ENCODE results near the gene PRIMA1. TPM values are rescaled to one million over a fixed set of nuclear protein-coding genes. Genes with fewer than 3 reads are reported as not detected.
"Not testable (repeated sequence)": the region's sequence is repeated elsewhere in the genome, so short reads cannot be mapped to it uniquely, and the experiment has no call there.

The PRIMA1 gene
- total RNA-seq, 1 donor from 2014 or later, result 2.0 TPM

GRCh38 chr14:93818857-93819256 is 30.6 kb upstream of the PRIMA1 start:
- Mint-ChIP-seq H3K4me3 (no peak overlapping the region), H3K27me3 (ENCODE audit: low read depth) (peaks cover 1% of the 10 kb centered on the region), H3K4me1 (no peaks in the 10 kb centered on the region), H3K9me3 (peaks cover 11% of the 10 kb centered on the region), H3K27ac (ENCODE audit: unreplicated experiment) (no peak overlapping the region), H3K36me3 (ENCODE audit: low read depth) (peaks cover 8% of the 10 kb centered on the region)
- TF ChIP-seq, protein P1, sequence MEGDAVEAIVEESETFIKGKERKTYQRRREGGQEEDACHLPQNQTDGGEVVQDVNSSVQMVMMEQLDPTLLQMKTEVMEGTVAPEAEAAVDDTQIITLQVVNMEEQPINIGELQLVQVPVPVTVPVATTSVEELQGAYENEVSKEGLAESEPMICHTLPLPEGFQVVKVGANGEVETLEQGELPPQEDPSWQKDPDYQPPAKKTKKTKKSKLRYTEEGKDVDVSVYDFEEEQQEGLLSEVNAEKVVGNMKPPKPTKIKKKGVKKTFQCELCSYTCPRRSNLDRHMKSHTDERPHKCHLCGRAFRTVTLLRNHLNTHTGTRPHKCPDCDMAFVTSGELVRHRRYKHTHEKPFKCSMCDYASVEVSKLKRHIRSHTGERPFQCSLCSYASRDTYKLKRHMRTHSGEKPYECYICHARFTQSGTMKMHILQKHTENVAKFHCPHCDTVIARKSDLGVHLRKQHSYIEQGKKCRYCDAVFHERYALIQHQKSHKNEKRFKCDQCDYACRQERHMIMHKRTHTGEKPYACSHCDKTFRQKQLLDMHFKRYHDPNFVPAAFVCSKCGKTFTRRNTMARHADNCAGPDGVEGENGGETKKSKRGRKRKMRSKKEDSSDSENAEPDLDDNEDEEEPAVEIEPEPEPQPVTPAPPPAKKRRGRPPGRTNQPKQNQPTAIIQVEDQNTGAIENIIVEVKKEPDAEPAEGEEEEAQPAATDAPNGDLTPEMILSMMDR (conservative IDR thresholded peaks at IDR 0.05), result no peak
- no peak for DNase-seq (ENCODE audit: low read depth, low spot score)

DNA sequence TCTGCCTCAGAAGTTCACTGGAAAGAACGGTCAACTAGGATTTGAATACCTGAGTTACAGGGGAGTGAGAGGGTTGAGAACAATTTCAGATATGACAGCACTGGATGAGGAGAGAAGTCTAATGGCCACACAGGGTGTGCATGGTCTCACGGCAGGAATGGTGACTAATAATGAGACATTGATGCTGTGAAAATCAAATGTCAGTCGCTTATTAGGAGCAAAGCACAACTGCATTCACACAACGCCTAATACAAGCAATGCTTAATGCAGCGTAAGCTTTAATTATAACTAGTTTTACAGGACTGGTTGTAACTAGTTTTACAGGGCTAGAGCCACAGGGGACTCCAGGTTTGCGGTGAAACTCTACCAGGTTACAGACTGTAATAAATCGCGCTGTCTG is 23.4 kb upstream of the PRIMA1 start:
- H3K36me3 Mint-ChIP-seq (ENCODE audit: low read depth), result peaks cover 9% of the 10 kb centered on the region
- H3K27ac Mint-ChIP-seq (ENCODE audit: unreplicated experiment), result no peak overlapping the region
- DNase-seq (ENCODE audit: low read depth, low spot score), result no peak
- TF ChIP-seq, protein P1 (conservative IDR thresholded peaks at IDR 0.05), result no peak
- no peaks in the 10 kb centered on the region for H3K4me1 Mint-ChIP-seq
- no peak overlapping the region for H3K4me3 Mint-ChIP-seq
- peaks cover 10% of the 10 kb centered on the region for H3K27me3 Mint-ChIP-seq (ENCODE audit: low read depth)
- peaks cover 22% of the 10 kb centered on the region for H3K9me3 Mint-ChIP-seq

DNA sequence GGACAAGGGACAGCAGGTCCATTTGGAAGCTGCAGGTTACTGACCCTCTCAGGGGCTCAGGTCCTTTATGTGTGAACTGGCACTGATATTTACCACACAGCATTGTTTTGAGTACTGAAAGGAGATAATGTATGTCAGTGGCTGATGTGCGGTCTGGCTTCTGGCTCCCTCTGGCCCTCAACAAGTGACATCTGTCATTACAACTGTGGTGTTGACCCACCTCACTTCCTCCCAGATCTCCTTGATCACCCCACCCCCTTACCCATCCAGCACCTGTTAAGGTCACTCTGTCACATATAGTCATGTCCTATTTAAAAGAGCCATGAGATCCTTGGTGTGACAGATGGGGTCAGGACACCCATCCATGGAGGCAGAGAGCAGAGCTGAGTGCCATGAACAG is 22.7 kb upstream of the PRIMA1 start:
- Mint-ChIP-seq H3K4me1 (no peaks in the 10 kb centered on the region), H3K27me3 (ENCODE audit: low read depth) (peaks cover 10% of the 10 kb centered on the region), H3K27ac (ENCODE audit: unreplicated experiment) (no peak overlapping the region), H3K4me3 (no peak overlapping the region), H3K36me3 (ENCODE audit: low read depth) (peaks cover 6% of the 10 kb centered on the region), H3K9me3 (peaks cover 22% of the 10 kb centered on the region)
- DNase-seq (ENCODE audit: low read depth, low spot score), result no peak
- TF ChIP-seq, protein P1 (conservative IDR thresholded peaks at IDR 0.05), result no peak

DNA sequence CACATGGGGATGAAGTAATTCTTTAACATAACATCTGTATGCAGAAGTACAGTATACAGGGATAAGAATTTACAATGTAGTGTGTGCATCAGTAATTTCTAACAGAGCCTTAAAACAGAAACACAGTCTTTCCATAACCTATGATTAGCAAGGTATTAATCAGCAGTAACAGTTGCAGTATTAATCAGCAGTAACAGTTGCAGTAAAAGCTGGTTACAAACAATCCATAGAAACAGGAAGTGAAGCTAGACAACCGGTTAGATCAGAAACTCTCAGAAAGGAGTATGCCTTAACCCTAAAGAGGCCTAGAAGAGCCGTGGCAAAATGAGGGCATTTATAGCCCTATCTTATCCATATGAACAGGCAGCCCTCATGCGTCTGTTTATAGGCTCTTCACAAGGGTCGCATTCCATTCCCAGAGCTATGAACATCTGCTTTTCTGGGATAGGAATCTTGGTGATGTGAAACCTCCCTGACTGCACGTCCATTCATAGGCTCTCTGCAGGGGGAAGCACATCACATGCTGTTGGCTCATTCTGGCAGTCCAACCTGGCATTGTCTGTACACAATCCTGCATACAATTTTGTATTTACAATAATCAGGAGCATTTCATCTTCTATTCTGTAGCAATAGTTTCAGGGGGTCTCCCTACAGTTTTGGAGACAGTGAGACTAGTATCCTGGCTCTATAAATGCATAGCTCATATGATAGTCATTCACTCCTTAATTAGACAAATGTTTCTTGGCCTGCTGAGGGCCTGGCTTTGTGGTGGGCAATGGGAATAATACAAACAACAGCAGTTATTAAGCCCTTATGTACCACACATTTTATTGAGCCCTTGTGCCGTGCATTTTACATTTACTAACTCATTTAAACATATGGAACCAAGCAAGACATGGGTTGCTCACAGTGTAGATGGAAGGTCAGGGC is 21.5 kb upstream of the PRIMA1 start:
- H3K36me3 Mint-ChIP-seq (ENCODE audit: low read depth); H3K27ac Mint-ChIP-seq (ENCODE audit: unreplicated experiment): not testable (repeated sequence)

GRCh38 chr14:93804654-93805053 is 16.4 kb upstream of the PRIMA1 start:
- Mint-ChIP-seq H3K36me3 (ENCODE audit: low read depth) (peaks cover 5% of the 10 kb centered on the region), H3K27ac (ENCODE audit: unreplicated experiment) (no peak overlapping the region), H3K4me3 (no peak overlapping the region), H3K4me1 (no peaks in the 10 kb centered on the region), H3K9me3 (no peaks in the 10 kb centered on the region), H3K27me3 (ENCODE audit: low read depth) (no peaks in the 10 kb centered on the region)
- TF ChIP-seq, protein P1 (conservative IDR thresholded peaks at IDR 0.05), result peak; percentile 26
- no peak for DNase-seq (ENCODE audit: low read depth, low spot score)

More for the DNA sequence above, 21.5 kb upstream of the PRIMA1 start:
- not testable (repeated sequence) for DNase-seq (ENCODE audit: low read depth, low spot score); H3K4me3 Mint-ChIP-seq; H3K4me1 Mint-ChIP-seq
- peaks cover 16% of the 10 kb centered on the region for H3K9me3 Mint-ChIP-seq
- H3K27me3 Mint-ChIP-seq (ENCODE audit: low read depth), result peaks cover 10% of the 10 kb centered on the region
